Activated CD8-positive, alpha-beta T cell treated with anti-CD3 and anti-CD28 coated beads, Interleukin-2, amount 10 ng/mL, durations not matched to agents 7 days and 5 days (primary cell): ENCODE measurements around the gene KRTAP29-1. TPM values are rescaled to one million over a fixed set of nuclear protein-coding genes. Genes with fewer than 3 reads are reported as not detected.
"Not testable (repeated sequence)": the region's sequence is repeated elsewhere in the genome, so short reads cannot be mapped to it uniquely, and the experiment has no call there.

Source experiments
- ATAC-seq: fragments of 150-1000 bp; cut with Tn5 transposase; one replicate; pipeline ENCODE4 v1.10.0; 2021; ENCODE audit warnings: moderate library complexity
- CTCF ChIA-PET: fragments of 350-600 bp; sonication (Branson Sonifier 250); formaldehyde crosslinking; loops from one replicate; lab custom pipeline; 2021; ENCODE audit warnings: antibody characterized with exemption; lab: Charles Lee
- POLR2A ChIA-PET: fragments of 350-600 bp; sonication (Branson Sonifier 250); formaldehyde crosslinking; loops from one replicate; lab custom pipeline; 2021; ENCODE audit warnings: antibody characterized with exemption; lab: Charles Lee
- DNase-seq: peaks from one replicate; pipeline ENCODE4 v3.0.0-alpha.2; 2020
- H3K27ac Mint-ChIP-seq: one replicate; pipeline ENCODE4 v1.8.0; 2021; ENCODE audit warnings: mild to moderate bottlenecking, mixed read lengths
- H3K27me3 Mint-ChIP-seq: one replicate; pipeline ENCODE4 v1.8.0; 2021; ENCODE audit warnings: low read depth, mixed read lengths
- H3K36me3 Mint-ChIP-seq: one replicate; pipeline ENCODE4 v1.8.0; 2021; ENCODE audit warnings: low read depth, mixed read lengths
- H3K4me1 Mint-ChIP-seq: one replicate; pipeline ENCODE4 v1.8.0; 2021; ENCODE audit warnings: low read depth, mixed read lengths
- H3K4me3 Mint-ChIP-seq: one replicate; pipeline ENCODE4 v1.8.0; 2021; ENCODE audit warnings: mild to moderate bottlenecking, mixed read lengths
- H3K9me3 Mint-ChIP-seq: one replicate; pipeline ENCODE4 v1.8.0; 2022; ENCODE audit warnings: mixed read lengths; ENCODE audit not compliant: insufficient read depth
- total RNA-seq, 2 experiments: library from RNA; stranded (reverse); gene quantifications; one replicate each; pipeline ENCODE4 v1.2.3, GENCODE V29; 2021

The KRTAP29-1 gene
- total RNA-seq, 2 experiments from 2014 or later: not detected

- Mint-ChIP-seq H3K4me3 (no peak overlapping the region), H3K36me3 (no peaks in the 10 kb centered on the region), H3K9me3 (no peaks in the 10 kb centered on the region), H3K27me3 (peaks cover 32% of the 10 kb centered on the region), H3K4me1 (no peaks in the 10 kb centered on the region), H3K27ac (no peak overlapping the region)
- POLR2A ChIA-PET: no interaction called here
- no peak for DNase-seq
- CTCF ChIA-PET: no interaction called here
- no peak for ATAC-seq
These were observed 46.4 kb downstream of the KRTAP29-1 start for GRCh38 chr17:41256291-41256685.

- H3K27ac Mint-ChIP-seq, H3K9me3 Mint-ChIP-seq, POLR2A ChIA-PET, DNase-seq, CTCF ChIA-PET, H3K4me3 Mint-ChIP-seq, H3K4me1 Mint-ChIP-seq, H3K36me3 Mint-ChIP-seq, ATAC-seq: not testable (repeated sequence)
- H3K27me3 Mint-ChIP-seq: peaks cover 27% of the 10 kb centered on the region
These were observed 47.0 kb downstream of the KRTAP29-1 start, which contains the start of gene KRTAP9-9 for GRCh38 chr17:41255381-41256290. TSS of gene KRTAP9-9 (plus strand) at chr17:41255384.

GRCh38 chr17:41254861-41255260 is 47.8 kb downstream of the KRTAP29-1 start:
- CTCF ChIA-PET: no interaction called here
- peaks cover 30% of the 10 kb centered on the region for H3K27me3 Mint-ChIP-seq

More at GRCh38 chr17:41254861-41255260, 47.8 kb downstream of the KRTAP29-1 start:
- H3K27ac Mint-ChIP-seq: no peak overlapping the region
- POLR2A ChIA-PET: no interaction called here
- no peaks in the 10 kb centered on the region for H3K36me3 Mint-ChIP-seq
- no peaks in the 10 kb centered on the region for H3K4me1 Mint-ChIP-seq
- H3K4me3 Mint-ChIP-seq: no peak overlapping the region
- H3K9me3 Mint-ChIP-seq: no peaks in the 10 kb centered on the region
- DNase-seq (no peak), ATAC-seq (no peak)

Other genes starting within 250 kb of the KRTAP29-1 start
- not detected for gene KRTAP2-2, start 247.6 kb downstream of the KRTAP29-1 start, total RNA-seq
- gene KRTAP2-3, start 242.7 kb downstream of the KRTAP29-1 start, total RNA-seq: not detected
- gene KRTAP2-4, start 237.0 kb downstream of the KRTAP29-1 start, total RNA-seq: not detected
- not detected for gene KRTAP4-7, start 218.7 kb downstream of the KRTAP29-1 start, total RNA-seq
- not detected for gene KRTAP4-8, start 204.7 kb downstream of the KRTAP29-1 start, total RNA-seq
- not detected for gene KRTAP4-16, start 200.6 kb downstream of the KRTAP29-1 start, total RNA-seq
- gene KRTAP4-9, start 197.5 kb downstream of the KRTAP29-1 start, total RNA-seq: not detected
- gene KRTAP4-11, start 184.5 kb downstream of the KRTAP29-1 start, total RNA-seq: not detected
- gene KRTAP4-12, start 178.7 kb downstream of the KRTAP29-1 start, total RNA-seq: not detected
- not detected for gene KRTAP4-6, start 162.3 kb downstream of the KRTAP29-1 start, total RNA-seq
- gene KRTAP4-5, start 153.0 kb downstream of the KRTAP29-1 start, total RNA-seq: not detected
- gene KRTAP4-4, start 142.1 kb downstream of the KRTAP29-1 start, total RNA-seq: not detected
- gene KRTAP4-3, start 134.6 kb downstream of the KRTAP29-1 start, total RNA-seq: not detected
- gene KRTAP4-2, start 124.6 kb downstream of the KRTAP29-1 start, total RNA-seq: not detected
- gene KRTAP4-1, start 117.9 kb downstream of the KRTAP29-1 start, total RNA-seq: not detected
- gene KRTAP9-1, start 113.0 kb downstream of the KRTAP29-1 start, total RNA-seq: not detected
- not detected for gene KRTAP9-2, start 76.2 kb downstream of the KRTAP29-1 start, total RNA-seq
- gene KRTAP9-3, start 70.4 kb downstream of the KRTAP29-1 start, total RNA-seq: not detected
- not detected for gene KRTAP9-8, start 64.9 kb downstream of the KRTAP29-1 start, total RNA-seq
- gene KRTAP9-4, start 53.2 kb downstream of the KRTAP29-1 start, total RNA-seq: not detected
- not detected for gene KRTAP9-9, start 47.5 kb downstream of the KRTAP29-1 start, total RNA-seq
- gene KRTAP9-6, start 37.5 kb downstream of the KRTAP29-1 start, total RNA-seq: not detected
- gene KRTAP9-7, start 27.2 kb downstream of the KRTAP29-1 start, total RNA-seq: not detected
- not detected for gene KRTAP16-1, start 6.5 kb upstream of the KRTAP29-1 start, total RNA-seq
- not detected for gene KRTAP17-1, start 12.9 kb upstream of the KRTAP29-1 start, total RNA-seq
- not detected for gene KRT33A, start 48.0 kb upstream of the KRTAP29-1 start, total RNA-seq
- not detected for gene KRT33B, start 67.0 kb upstream of the KRTAP29-1 start, total RNA-seq
- gene KRT34, start 79.5 kb upstream of the KRTAP29-1 start, total RNA-seq: not detected
- gene KRT31, start 94.8 kb upstream of the KRTAP29-1 start, total RNA-seq: not detected
- not detected for gene KRT37, start 121.7 kb upstream of the KRTAP29-1 start, total RNA-seq
- not detected for gene KRT38, start 138.1 kb upstream of the KRTAP29-1 start, total RNA-seq
- not detected for gene KRT32, start 164.5 kb upstream of the KRTAP29-1 start, total RNA-seq
- gene KRT35, start 178.3 kb upstream of the KRTAP29-1 start, total RNA-seq: not detected
- gene KRT36, start 187.1 kb upstream of the KRTAP29-1 start, total RNA-seq: not detected
- gene KRT13, start 202.8 kb upstream of the KRTAP29-1 start, total RNA-seq: not detected
- not detected for gene KRT15, start 216.0 kb upstream of the KRTAP29-1 start, total RNA-seq
- gene KRT19, start 225.5 kb upstream of the KRTAP29-1 start, total RNA-seq: not detected